Fibroblast of skin of abdomen (primary cell): ENCODE data around the gene BSN.

Experiments used
- DNase-seq: peaks from one replicate; pipeline ENCODE4 v3.0.0-alpha.2; 2013

The BSN gene

GRCh38 chr3:49656541-49657112, 102.3 kb downstream of the BSN start:
- DNase-seq, result peak; percentile 29

- no peak for DNase-seq
Observed at GRCh38 chr3:49657208-49657915, 103.1 kb downstream of the BSN start.

- no peak for DNase-seq
Observed at GRCh38 chr3:49658711-49659110, 104.4 kb downstream of the BSN start.

- DNase-seq, result no peak
Observed at GRCh38 chr3:49659756-49660155, 105.5 kb downstream of the BSN start.

GRCh38 chr3:49661281-49661680, 107.0 kb downstream of the BSN start:
- no peak for DNase-seq

- DNase-seq, result no peak
Observed at GRCh38 chr3:49662021-49662420, 107.7 kb downstream of the BSN start.

- no peak for DNase-seq
Observed at GRCh38 chr3:49662720-49663413, 108.6 kb downstream of the BSN start.

GRCh38 chr3:49663831-49664230, 109.6 kb downstream of the BSN start:
- DNase-seq, result no peak

GRCh38 chr3:49664300-49664699, 110.0 kb downstream of the BSN start:
- DNase-seq, result no peak

GRCh38 chr3:49665822-49666519, 111.7 kb downstream of the BSN start:
- no peak for DNase-seq

- DNase-seq, result peak; percentile 31
Observed at GRCh38 chr3:49666592-49666991, 112.3 kb downstream of the BSN start.

GRCh38 chr3:49667701-49668413, 113.6 kb downstream of the BSN start:
- DNase-seq, result no peak

- no peak for DNase-seq
Observed at GRCh38 chr3:49668414-49668797, 114.1 kb downstream of the BSN start.

GRCh38 chr3:49668861-49669260, 114.6 kb downstream of the BSN start:
- no peak for DNase-seq

GRCh38 chr3:49669352-49669751, 115.1 kb downstream of the BSN start:
- no peak for DNase-seq

- no peak for DNase-seq
Observed at GRCh38 chr3:49670940-49671290, 116.6 kb downstream of the BSN start.

- DNase-seq, result peak; percentile 52
Observed at GRCh38 chr3:49671291-49672288, 117.3 kb downstream of the BSN start.

- DNase-seq, result no peak
Observed at GRCh38 chr3:49673121-49673714, 118.9 kb downstream of the BSN start.

GRCh38 chr3:49673715-49674496, 119.6 kb downstream of the BSN start, which contains the start of gene APEH:
Gene APEH (plus strand): TSS chr3:49674351. CDS start chr3:49674402, 51 bp downstream.
- DNase-seq, result peak; percentile 98

GRCh38 chr3:49674497-49674983, 120.3 kb downstream of the BSN start:
- no peak for DNase-seq
